Measurements from ENCODE around the gene DDX21.

Gene DDX21

DNA sequence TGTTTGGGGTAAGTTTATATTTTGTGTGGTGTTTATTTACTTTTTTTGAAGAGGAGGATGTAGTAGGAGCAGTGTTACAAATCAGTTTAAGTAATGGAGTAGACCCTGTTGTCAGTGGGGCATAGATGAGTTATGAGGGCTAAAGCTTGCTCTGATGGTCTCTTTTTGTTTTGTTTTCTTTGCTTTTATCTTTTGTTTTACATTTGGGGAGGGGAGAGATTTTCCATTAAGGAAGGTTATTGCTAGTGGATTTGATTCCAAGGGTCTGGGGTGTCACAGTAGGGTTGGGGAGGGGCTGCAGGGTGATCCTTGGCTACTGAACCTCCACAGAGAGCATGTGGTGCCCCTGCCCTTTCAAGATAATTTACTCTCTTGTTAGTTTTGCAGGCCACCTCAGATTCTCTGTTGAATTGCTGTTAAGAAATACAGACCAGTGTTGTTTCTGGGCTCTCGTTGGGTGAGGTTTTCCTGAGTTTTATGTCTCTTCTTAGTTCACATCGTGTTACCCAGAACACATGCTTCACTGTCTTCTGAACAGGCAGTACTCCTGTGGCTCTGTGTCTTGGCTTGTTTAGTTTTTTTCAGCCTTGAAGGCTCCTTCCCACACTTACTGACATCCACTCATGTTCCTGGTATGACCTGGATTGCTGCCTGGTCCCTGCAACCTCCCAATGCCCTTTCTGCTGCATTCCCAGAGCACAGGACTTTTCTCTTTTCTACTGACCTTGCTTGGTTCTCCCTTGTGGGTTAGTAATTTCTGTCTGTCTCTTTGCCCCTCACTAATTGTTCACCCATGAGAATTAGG, 36.9 kb downstream of the DDX21 start:
- peak; percentile 98 for DNase-seq (ENCODE audit: low read depth)
- no peak for TF ChIP-seq CTCF (conservative IDR thresholded peaks at IDR 0.05; ENCODE audit: low read length)
- peak overlapping the region; percentile 17 for H3K4me3 ChIP-seq (ENCODE audit: low read length)

DNA sequence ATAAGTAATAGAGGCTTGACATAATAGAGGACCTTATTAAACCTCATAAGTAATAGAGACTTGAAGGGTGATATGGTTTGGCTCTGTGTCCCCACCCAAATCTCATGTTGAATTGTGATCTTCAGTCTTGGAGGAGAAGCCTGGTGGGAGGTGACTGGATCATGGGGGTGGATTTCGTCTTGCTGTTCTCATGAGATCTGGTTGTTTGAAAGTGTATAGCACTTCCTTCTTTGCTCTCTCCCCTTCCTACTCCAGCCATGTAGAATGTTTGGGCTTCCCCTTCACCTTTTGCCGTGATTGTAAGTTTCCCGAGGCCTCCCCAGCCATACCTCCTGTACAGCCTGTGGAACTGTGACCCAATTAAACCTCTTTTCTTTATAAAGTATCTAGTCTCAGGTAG, 41.2 kb downstream of the DDX21 start:
- no peak for DNase-seq (ENCODE audit: low read depth)
- no peak for TF ChIP-seq CTCF (conservative IDR thresholded peaks at IDR 0.05; ENCODE audit: low read length)
- H3K4me3 ChIP-seq (ENCODE audit: low read length): no peak overlapping the region

GRCh38 chr10:69004821-69005220, 48.9 kb downstream of the DDX21 start:
- peak; percentile 72 for TF ChIP-seq CTCF (conservative IDR thresholded peaks at IDR 0.05; ENCODE audit: low read length)
- H3K4me3 ChIP-seq (ENCODE audit: low read length): no peak overlapping the region
- peak; percentile 72 for DNase-seq (ENCODE audit: low read depth)

DNA sequence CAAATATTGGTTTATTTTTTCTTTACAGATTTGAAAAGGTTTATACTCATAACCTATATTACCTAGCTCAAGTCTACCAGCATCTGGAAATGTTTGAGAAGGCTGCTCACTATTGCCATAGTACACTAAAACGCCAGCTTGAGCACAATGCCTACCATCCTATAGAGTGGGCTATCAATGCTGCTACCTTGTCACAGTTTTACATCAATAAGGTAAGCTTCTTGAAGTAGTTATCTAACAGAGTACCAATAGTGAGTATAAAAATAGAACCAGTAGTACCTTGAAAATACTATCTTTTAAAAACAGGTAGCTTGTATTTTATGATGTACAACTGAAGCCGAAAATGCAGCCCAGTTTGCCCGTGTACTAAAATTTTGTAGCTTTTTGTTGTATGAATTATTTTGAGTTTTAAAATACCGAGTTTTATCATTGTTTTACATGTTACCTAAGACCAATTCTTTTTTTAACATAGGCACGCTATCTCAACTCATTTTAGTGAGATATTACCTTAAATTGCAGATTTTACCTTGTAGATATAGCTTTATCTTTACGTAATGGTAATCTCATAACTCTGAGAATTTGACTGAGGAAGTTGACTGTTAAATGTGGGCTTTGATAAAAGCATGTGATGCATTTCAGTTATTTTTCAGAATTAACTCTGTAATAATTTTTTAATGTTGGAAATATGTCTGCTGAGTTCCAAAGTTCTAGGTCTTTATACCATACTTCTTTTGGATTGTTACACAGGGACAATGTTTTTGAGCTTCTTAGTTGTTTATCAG, 49.9 kb downstream of the DDX21 start:
- no peak for TF ChIP-seq CTCF (conservative IDR thresholded peaks at IDR 0.05; ENCODE audit: low read length)
- DNase-seq (ENCODE audit: low read depth): no peak
- H3K4me3 ChIP-seq (ENCODE audit: low read length): no peak overlapping the region

DNA sequence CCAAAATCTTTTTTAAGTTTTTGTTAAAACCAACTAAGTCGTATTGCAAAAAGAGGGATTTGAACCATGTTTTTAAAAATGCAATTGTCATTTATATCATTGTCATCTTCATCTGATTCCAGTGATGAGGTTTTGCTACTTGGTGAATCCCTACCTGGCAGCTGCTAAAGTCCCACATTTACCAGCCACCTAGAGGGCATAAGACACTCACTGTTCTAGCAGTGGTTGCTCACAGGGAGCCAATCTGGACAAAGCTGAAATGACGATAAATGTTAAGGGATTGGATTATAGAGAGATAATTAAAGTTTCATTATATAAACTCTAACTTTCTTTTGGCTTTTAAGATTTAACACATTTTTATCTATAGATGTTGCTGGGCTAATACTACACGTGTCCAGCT, 51.3 kb downstream of the DDX21 start:
- DNase-seq (ENCODE audit: low read depth): no peak
- no peak for TF ChIP-seq CTCF (conservative IDR thresholded peaks at IDR 0.05; ENCODE audit: low read length)

DNA sequence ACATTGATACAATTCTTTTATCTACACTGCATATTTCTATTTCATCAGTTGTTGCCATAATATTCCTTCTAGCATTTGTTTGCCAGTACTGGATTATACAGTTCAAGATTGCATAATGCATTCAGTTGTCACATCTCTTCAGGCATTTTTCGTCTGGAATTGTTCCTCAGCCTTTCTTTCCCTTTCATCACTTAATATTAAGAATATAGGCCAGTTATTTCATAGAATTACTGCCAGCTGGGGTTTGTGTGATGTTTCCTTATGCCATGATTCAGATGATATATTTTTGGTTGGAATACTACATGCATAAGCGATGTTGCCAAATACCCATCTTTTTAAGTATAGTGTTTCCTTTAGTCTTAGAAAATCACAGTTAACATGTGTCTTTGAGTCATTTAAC, 53.4 kb downstream of the DDX21 start:
- TF ChIP-seq CTCF (conservative IDR thresholded peaks at IDR 0.05; ENCODE audit: low read length): no peak
- no peak overlapping the region for H3K4me3 ChIP-seq (ENCODE audit: low read length)
- DNase-seq (ENCODE audit: low read depth): peak; percentile 83

More for the DNA sequence above, 51.3 kb downstream of the DDX21 start:
- H3K4me3 ChIP-seq (ENCODE audit: low read length): no peak overlapping the region
